HG02852 (cell line): ENCODE measurements around the gene MAVS.
A peak's percentile ranks its signal among the peaks of the same experiment; 100 is the strongest.

Source experiments
- ATAC-seq: cut with Tn5 transposase; IDR thresholded peaks from one replicate; pipeline ENCODE4 v1.9.1; 2021; ENCODE audit warnings: mild to moderate bottlenecking, moderate library complexity; ENCODE audit not compliant: unreplicated experiment

Gene MAVS

DNA sequence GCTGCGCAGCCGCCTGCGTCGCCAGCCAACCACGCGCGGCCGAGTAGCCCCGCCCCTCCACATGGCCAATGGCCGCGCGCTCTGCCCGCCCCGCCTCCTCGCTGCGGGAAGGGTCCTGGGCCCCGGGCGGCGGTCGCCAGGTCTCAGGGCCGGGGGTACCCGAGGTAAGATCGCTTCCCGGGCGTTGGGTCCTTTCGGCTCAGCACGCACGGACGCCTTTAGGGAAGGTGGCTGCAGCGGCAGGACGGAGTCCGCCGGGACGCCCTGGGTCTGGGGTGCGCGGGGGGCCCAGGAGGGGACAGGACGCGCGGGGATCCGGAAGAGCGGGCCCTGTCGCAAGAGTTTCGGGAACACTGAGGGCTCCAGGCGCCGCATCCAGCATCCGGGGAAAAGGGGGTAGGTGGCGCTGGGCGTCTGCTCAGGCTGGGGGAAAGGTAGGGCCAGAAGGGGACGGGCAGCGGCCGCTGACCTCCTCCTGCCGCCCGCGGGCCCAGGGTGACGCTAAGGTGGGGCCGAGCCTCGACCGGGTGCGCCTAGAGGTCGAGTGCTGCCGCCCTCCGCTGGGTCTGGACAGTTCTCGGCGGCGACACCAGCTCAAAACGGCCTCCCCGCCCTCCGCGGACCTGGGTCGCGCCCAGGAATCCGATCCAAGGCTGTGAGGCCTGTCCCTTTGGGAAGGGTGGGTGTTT is at the start of gene MAVS:
MAVS (plus strand) TSS at position 95 of the 689 bp plus-strand sequence. CDS start 7,791 bp downstream, outside the sequence.
- peak; percentile 85 for ATAC-seq

DNA sequence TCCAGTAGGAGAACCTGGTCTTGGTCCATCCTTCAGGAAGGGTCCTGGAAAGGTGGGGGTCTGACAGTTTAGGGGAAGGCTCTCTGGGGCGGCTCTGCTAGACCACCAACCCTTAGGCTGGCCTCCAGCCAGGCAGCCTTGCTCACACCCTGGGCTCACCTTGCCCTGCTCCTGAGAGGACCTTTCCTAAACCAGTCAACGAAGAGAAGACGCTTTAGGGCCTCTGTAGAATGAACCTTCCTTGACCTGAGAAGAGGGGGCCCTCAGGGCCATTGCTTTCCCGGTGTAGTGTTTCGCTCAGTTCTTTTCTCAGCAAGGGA is 49.4 kb upstream of the MAVS start:
- no peak for ATAC-seq

DNA sequence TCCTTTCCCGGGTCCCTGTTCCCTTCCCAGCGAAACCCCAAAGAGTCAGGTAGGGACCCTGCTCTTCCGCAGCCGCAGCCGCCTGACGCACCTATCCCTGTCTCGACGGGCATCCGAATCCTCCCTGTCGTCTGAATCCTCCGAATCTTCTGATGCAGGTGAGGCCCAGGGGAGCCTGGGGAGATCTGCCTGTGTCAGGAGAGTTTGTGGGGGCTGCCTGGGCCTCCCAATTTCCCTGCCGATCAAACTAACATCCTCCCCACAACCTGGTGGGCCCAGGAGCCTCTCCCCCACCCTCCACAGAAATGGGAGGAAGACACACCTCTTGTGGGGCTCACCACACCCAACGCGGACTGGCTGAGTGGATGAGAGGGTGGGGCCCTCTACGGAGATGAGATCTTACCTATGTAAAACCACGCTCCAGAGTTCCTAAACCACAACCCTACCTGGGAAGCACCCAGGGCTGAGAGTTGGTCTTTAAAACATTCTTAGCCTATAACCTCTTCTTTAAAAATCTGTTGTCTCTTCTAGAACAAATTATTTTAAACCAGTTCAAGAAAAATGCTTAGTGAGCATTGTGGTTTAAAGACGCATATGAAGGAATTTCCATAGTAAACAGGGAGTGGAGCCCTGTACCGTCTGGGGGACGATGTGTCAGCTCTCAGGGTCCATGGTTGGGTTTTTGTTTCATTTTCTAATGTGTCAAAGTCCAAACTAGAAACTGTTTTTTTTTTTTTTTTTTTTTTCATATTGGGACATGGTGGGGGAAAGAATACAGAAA is 48.9 kb upstream of the MAVS start:
- ATAC-seq = no peak

DNA sequence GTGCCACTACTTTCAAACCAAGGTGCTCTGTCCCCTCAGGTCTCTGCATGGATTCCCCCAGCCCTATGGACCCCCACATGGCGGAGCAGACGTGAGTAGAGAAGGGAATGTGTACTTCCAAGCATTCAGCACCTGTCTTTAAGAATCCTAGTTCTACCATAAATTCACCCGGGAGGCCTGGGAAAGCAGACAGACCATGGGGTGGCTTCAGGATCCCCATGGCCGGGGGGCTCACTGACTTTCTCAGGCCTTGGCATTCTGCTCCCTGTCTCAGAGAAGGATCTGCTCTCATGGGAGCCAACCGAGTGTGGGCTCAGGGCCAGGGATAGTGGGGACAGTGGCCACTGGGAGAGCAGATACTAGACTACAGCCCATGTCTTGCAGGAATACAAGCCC is 48.3 kb upstream of the MAVS start:
- ATAC-seq = no peak

DNA sequence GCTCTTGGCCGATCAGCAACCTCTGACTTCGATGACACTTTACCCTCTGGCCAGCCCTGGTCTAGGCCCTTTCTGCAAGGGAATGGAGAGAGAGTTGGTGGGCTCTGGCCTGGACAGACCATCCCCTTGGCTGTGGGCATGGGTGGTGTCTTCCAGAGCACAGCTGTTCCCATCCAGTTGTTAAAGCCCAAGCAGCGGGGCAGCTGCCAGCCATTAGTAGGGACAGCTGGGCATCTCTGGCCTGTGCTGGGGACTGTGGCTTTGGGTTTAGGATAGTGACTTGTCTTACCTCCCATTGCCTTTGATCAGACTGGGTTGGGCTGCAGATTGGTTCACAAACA is 47.8 kb upstream of the MAVS start:
- ATAC-seq = no peak

DNA sequence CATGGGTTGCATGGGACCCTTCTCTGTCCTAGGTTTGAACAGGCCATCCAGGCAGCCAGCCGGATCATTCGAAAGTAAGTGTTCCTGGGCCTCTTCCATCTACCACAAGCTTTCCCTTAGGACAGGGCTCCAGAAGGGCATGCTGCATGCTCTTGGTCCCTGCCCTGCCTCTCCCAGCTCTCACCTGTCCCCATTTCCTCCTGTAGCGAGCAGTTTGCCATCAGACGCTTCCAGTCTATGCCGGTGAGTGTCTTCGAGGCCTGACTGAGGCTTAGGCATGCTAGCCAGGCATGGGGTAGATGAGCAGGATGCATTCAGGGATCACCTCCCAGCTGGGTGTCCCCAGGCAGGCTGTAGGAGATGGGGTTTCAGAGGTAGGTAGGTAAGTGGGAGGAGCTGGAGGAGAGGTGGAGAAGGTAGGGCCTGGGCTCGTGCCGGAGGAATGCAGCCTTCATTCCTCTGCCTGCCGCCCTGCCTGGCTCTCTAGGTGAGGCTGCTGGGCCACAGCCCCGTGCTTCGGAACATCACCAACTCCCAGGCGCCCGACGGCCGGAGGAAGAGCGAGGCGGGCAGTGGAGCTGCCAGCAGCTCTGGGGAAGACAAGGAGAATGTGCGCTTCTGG is 46.3 kb upstream of the MAVS start:
- no peak for ATAC-seq

DNA sequence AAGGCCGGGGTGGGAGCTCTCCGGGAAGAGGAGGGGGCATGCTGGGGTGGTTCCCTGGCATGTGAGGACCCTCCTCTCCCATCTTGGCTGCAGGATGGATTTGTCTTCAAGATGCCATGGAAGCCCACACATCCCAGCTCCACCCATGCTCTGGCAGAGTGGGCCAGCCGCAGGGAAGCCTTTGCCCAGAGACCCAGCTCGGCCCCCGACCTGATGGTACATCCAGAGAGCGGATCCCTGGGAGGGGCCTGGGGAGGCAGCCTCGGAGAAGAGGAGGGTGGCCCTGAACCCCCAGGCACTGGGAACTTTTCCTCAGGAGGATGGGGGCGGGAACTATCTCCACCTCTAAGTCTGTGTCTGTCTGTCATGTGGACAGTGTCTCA is 45.8 kb upstream of the MAVS start:
- ATAC-seq = no peak

DNA sequence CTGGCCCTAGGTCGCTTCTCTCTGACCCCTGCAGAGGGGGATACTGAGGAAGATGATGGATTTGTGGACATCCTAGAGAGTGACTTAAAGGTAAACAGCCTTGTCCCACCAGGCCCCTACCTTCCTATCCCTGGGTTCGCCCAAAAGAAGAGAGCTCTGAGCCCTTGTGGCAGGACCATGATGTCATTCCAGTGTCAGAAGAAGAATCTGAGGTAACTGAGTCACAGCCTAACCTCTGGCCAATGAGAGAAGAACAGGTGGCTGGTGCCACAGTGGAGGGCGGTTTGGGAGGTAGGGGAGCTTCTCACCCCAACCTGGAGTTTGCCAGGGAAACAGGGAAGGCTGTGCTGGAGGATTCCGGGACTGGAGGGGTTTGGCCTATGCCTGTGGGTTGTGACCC is 45.3 kb upstream of the MAVS start:
- ATAC-seq = no peak

DNA sequence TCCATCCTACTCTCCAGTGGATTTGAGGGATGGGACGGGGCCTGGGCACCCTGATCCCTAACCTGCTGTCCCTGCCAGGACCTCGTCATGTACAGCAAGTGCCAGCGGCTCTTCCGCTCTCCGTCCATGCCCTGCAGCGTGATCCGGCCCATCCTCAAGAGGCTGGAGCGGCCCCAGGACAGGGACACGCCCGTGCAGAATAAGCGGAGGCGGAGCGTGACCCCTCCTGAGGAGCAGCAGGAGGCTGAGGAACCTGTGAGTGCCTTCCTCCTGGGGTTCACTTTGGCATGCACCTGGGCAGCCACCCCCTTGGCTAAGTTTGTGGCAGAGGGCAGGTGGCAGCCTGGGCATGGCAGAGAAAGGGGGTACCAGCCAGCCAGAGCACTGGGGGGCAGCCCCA is 44.8 kb upstream of the MAVS start:
- ATAC-seq = no peak

DNA sequence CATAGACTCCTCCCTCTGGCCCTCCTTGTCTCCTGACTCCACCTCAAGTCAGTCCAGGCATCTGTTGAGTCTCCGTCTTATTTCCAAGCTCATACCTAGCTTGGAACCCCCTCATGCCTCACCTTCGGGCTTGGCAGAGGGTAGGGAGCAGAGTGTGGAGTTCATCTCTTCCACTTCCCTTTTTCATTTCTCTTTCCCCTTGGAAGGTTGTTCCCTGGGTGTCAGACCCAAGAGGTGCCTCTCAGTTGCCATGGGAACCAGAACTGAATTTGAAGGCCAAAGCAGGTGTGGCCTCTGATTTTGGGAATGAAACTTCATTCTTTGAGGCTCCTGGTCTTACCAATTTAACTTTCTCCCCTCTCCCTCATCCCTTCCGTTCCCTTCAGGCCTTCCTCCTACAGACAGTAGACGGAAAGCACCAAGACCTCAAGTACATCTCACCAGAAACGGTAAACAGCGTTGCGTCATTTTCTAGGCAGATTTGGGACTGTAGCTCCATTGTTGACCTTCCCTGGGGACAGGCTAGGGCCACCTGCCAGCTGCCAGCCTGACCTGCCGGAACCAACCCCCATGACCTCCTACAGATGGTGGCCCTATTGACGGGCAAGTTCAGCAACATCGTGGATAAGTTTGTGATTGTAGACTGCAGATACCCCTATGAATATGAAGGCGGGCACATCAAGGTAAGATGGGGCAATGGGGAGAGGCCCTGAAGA is 44.0 kb upstream of the MAVS start:
- no peak for ATAC-seq

DNA sequence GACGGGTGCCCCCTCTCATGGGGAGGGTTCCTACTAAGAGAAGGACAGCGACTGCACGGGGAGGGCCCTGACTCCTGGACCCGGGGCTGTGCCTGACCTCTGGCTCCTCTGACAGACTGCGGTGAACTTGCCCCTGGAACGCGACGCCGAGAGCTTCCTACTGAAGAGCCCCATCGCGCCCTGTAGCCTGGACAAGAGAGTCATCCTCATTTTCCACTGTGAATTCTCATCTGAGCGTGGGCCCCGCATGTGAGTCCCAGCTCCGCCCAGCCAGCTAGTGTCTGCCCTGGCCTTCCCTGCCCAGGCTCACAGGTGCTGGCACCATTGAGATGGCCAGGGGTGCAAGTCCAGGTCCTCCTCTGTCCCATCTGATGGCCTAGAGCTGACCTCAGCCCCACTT is 43.3 kb upstream of the MAVS start:
- no peak for ATAC-seq

DNA sequence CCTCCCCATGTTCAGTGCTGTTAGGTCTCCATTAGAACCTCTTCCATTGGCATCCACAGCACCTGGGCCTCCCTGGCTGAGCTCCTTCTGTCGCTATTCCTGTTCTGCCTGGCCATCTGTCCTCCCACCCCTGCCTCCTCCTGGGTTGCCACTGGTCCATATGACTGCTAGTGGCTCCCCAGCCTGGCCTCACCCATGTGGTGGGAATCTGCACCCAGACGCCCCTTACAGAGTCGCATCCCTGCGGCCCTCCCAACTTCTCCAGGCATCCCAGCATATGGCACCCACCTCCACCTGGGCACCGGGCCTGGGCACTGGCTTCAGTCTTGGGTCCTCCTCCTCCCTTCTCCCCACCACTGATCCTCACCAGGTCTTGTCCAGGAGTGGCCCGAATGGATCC is 42.8 kb upstream of the MAVS start:
- ATAC-seq = no peak

DNA sequence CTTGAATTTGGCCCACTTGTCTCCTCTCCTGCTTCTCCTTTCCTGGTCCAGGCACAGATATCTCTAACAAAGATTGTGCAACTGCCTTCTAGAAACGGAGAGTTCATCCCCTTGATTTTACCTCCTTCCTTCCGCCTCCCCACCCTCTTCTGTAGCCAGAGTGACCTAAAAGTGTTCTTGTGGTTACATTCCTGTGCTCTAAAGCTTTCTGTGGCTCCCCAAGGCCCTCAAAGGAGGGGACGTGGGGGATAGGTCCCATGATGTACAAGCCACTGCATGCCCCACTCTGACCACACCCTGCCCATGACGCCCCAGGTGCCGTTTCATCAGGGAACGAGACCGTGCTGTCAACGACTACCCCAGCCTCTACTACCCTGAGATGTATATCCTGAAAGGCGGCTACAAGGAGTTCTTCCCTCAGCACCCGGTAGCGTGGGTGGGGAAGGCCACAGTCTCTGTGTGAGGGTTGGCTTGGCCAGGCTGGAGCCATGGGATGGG is 42.3 kb upstream of the MAVS start:
- ATAC-seq = no peak

DNA sequence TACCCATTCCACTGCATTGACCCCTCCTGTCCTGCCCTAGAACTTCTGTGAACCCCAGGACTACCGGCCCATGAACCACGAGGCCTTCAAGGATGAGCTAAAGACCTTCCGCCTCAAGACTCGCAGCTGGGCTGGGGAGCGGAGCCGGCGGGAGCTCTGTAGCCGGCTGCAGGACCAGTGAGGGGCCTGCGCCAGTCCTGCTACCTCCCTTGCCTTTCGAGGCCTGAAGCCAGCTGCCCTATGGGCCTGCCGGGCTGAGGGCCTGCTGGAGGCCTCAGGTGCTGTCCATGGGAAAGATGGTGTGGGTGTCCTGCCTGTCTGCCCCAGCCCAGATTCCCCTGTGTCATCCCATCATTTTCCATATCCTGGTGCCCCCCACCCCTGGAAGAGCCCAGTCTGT is 41.9 kb upstream of the MAVS start:
- ATAC-seq = no peak

DNA sequence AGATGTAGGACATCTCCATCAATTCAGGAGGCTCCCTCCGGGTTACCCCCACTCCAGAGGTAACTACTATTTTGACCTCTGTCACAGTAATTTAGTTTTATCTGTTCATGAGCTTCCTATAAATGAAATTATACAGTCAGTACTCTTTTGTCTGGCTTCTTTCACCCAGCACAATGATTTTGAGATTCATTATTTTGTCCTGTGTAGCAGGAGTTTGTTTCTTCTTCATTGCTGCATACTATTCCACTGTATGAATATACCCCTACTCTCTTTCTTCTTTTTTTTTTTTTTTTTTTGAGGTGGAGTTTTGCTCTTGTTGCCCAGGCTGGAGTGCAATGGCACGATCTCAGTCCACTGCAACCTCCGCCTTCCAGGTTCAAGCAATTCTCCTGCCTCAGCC is 38.1 kb upstream of the MAVS start:
- no peak for ATAC-seq

DNA sequence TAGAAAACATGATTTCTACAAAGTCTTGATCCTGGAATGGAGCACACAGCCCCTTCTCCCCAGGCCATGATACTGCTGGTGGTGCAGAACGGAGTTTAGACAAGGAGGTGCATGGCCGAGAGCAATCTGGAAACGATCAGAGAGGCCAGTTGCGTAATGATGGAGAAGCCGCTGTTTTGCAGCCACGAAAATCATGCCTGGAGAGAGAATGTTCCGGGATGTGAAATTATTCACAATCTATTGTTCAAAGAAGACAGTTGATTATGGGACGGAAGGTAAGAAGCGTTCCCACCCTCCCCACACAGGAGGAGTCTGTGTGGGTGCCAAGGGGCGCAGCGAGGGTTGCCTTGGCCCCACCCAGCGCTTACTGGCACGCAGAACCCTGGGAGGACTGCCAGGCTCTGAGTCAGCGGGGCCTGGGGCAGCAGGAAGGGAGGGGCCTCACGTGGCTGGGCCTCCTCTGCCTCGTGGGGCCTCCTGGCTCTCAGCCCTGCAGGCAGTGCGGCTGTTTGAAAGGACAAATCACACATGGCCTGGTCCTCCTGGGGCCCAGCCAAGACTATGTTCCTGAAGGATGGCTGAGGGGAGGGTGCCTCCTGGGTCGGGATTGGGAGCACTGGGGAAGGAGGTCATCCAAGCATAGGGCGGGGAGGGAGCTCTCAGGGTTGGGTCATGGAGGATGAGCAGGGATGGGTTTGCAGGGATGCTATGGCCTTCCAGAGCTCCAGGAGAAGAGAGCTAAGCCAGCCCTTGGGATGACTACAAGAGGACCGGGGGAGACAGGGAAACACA is 35.0 kb upstream of the MAVS start:
- ATAC-seq = no peak

DNA sequence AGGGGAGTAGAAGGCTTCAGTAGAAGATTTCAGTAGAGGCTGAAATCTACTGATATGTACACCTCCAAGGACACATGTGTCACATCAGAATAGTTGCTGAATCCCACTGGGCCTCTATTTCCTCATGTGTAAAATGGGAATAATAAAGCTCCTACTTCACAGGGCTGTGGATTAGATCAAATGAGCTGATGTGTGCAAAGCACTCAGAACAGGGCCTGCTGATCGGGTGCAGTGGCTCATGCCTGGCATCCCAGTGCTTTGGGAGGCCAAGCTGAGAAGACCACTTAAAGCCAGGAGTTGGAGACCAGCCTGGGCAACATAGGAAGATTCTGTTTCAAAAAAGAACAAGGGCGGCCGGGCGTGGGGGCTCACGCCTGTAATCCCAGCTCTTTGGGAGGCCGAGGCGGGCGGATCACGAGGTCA is 34.4 kb upstream of the MAVS start:
- no peak for ATAC-seq

DNA sequence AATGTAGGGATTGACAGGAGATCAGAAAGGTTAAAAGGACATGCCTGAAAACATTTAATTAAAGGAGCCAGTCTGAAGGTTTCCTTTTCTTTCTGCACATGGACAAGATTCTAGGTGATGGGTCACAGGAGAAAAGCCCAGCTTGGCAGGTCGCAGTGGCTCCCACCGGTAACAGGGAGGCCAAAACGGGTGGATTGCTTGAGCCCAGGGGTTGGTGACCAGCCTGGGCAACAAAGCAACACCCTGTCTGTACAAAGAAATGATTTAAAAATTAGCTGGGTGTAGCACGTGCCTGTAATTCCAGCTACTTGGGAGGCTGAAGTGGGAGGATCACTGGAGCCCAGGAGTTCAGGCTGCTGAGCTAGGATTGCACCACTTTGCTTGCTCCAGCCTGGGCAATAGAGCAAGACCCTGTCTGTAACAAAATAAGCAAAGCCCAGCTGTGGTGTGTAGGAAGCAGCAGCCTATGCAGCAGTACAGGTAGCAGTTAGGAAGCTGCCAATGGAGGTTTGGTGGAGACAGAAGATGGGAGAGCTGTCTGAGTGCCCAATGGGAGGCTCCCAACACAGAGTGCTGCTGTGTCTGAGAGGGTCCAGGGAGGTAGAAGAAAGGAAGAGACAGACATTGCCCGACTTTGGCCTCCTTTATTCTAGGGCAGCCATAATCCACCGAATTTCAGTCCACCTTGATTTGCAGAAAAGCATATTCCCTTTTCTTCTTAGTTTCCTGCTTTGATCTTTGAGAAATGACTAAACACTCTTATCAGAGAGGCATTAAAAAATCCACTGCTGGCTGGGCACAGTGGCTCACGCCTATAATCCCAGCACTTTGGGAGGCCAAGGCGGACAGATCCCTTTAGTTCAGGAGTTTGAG is 33.4 kb upstream of the MAVS start:
- ATAC-seq = no peak

DNA sequence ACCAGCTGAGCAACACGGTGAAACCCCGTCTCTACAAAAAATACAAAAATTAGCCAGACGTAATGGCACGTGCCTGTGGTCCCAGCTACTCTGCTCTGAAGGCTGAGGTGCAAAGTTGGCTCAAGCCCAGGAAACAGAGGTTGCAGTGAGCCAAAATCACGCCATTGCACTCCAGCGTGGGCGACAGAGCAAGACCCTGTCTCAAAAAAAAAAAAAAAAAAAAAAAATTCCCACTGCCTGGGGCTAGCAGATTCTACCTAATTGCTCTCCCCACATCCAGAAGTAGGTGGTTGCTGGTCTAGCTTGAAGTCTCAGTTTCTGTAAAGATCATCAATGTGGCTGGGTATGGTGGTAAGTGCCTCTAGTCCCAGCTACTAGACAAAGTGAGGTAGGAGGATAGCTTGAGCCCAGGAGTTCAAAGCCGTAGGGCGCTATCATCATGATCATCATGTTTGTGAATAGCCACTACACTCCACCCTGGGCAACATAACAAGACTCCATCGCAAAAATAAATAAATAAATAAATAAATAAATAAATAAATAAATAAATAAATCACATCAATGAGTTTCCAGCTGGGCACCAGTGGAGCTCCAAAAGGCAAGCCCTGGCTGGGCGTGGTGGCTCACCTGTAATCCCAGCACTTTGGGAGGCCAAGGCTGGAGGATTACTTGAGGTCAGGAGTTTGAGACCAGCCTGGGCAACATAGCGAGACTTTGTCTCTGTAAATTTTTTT is 32.6 kb upstream of the MAVS start:
- ATAC-seq = no peak
